Ovary (tissue), 9 donors: Measurements from ENCODE around the gene COQ9. TPM values are rescaled to one million over a fixed set of nuclear protein-coding genes. Genes with fewer than 3 reads are reported as not detected.

Experiments used
- DNase-seq, 5 donors: peaks; one replicate each; pipeline ENCODE4 v3.0.0-alpha.2; 2019 to 2020
- H3K27ac ChIP-seq, 2 donors: fragments of 200-600 bp; one replicate each; pipeline versions ENCODE4 v1.5.1 to v1.8.0; 2019 to 2022
- H3K27me3 ChIP-seq: fragments of 200-600 bp; one replicate; pipeline ENCODE4 v1.8.0; 2022
- H3K36me3 ChIP-seq: fragments of 200-600 bp; sonication (generic); one replicate; pipeline ENCODE4 v1.5.1; 2019
- H3K4me1 ChIP-seq: one replicate; pipeline ENCODE4 v1.8.1; 2013; ENCODE audit warnings: mild to moderate bottlenecking, moderate library complexity; ENCODE audit not compliant: insufficient read depth
- H3K4me3 ChIP-seq: fragments of 200-600 bp; sonication (generic); one replicate; pipeline ENCODE4 v1.5.1; 2017
- H3K9me3 ChIP-seq, 2 donors: fragments of 200-600 bp in 1 of 2; sonication (generic) in 1 of 2; one replicate each; pipeline versions ENCODE4 v1.5.1 to v1.8.1; 2013 to 2019; ENCODE audit warnings: mild to moderate bottlenecking in 1 of 2, moderate library complexity in 1 of 2
- EP300 ChIP-seq: sonication (generic); formaldehyde crosslinking; IDR thresholded peaks from one replicate; pipeline ENCODE4 v1.6.1; 2017; ENCODE audit warnings: antibody characterized with exemption
- POLR2A ChIP-seq: fragments of 450-650 bp; IDR thresholded peaks from one replicate; pipeline ENCODE4 v1.6.1; 2017; ENCODE audit warnings: antibody characterized with exemption, mild to moderate bottlenecking, moderate library complexity
- WGBS, 3 donors: extraction: QIAGEN DNeasy Blood & Tissue Kit in 1 of 3; methylation state at CpG; one replicate each; pipeline versions ENCODE4 v1.1.5 to v1.1.7; 2013 to 2017; 5-methylcytosine and 5-hydroxymethylcytosine counted together
- intact Hi-C, 4 donors: fragments of 100-400 bp; cut with DNase I; formaldehyde crosslinking; loops; one replicate each; pipeline versions ENCODE4 v1.11.0 to v1.15.1; 2022 to 2023
- polyA plus RNA-seq, 2 donors: library from polyadenylated mRNA; stranded (reverse); fragments of 200-250 nt in 1 of 2; fragments of 350-450 nt in 1 of 2; fragmentation: Illumina TruSeq in 1 of 2; extraction: RNeasy Lipid Tissue Mini Kit (QIAGEN cat#74804) in 1 of 2; gene quantifications; one replicate each; pipeline ENCODE4 v1.2.3, GENCODE V29; 2013 to 2014
- total RNA-seq, 7 donors: library from RNA; depleted of rRNA in 2 of 7; stranded (reverse); fragments of >200 nt in 2 of 7; fragmentation: NEBNext Ultra II Directional in 3 of 7; extraction: Animal tissue kit (Norgen Biotek cat#: 25700) in 3 of 7; gene quantifications; one replicate each; pipeline versions ENCODE4 v1.1.0 to v1.2.4, GENCODE V29; 2016 to 2023
- TF ChIP-seq, protein P1 (sequence below), 3 donors: fragments of 450-650 bp in 2 of 3; fragments of 200-600 bp in 1 of 3; IDR thresholded peaks; one replicate each; pipeline versions ENCODE4 v1.5.1 to v1.8.0; 2016 to 2022; ENCODE audit warnings: antibody characterized with exemption in 3 of 3, mild to moderate bottlenecking in 1 of 3
- donor health status: DM: no; HTN: no; CAD: no; lungs with moderate emphysema.
- donor health status: DM: no; HTN: no; CAD: no.
- donor health status: Bipolar disorder and iron deficiency.
- donor health status: DM: yes; HTN: yes; CAD: no.
- donor health status: DM: no; HTN: no; CAD: no.
- donor health status: DM: yes; HTN: yes; CAD: no.

COQ9 gene
- total and polyA plus RNA-seq, 9 donors, result 24.4 to 68.8 (median 30.1) TPM

DNA sequence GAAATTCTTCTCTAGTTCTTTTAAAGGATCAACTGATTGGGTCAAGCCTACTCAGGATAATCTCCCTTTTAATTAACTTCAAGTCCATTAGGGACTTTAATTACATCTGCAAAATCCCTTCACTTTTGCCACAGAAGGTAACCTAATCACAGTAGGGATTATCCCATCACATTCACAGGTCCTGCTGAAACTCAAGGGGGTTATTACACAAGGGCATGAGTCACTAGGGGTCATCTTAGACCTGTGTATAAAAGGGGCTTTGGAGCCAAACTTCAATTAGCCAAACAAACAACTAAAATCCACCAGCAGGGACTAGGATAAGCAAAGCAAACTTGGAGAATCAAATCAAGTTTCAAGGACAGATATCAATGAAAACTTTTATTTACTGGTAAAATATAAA is 19.5 kb upstream of the COQ9 start:
- TF ChIP-seq, protein P1, sequence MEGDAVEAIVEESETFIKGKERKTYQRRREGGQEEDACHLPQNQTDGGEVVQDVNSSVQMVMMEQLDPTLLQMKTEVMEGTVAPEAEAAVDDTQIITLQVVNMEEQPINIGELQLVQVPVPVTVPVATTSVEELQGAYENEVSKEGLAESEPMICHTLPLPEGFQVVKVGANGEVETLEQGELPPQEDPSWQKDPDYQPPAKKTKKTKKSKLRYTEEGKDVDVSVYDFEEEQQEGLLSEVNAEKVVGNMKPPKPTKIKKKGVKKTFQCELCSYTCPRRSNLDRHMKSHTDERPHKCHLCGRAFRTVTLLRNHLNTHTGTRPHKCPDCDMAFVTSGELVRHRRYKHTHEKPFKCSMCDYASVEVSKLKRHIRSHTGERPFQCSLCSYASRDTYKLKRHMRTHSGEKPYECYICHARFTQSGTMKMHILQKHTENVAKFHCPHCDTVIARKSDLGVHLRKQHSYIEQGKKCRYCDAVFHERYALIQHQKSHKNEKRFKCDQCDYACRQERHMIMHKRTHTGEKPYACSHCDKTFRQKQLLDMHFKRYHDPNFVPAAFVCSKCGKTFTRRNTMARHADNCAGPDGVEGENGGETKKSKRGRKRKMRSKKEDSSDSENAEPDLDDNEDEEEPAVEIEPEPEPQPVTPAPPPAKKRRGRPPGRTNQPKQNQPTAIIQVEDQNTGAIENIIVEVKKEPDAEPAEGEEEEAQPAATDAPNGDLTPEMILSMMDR (IDR thresholded peaks at IDR 0.05), result no peak
- TF ChIP-seq EP300, result no peak
- no peak for TF ChIP-seq POLR2A
- intact Hi-C loops, result no loop called here
- Histone ChIP-seq H3K27ac (no peak overlapping the region), H3K27me3 (no peaks in the 10 kb centered on the region), H3K4me3 (no peak overlapping the region), H3K36me3 (no peaks in the 10 kb centered on the region), H3K4me1 (no peaks in the 10 kb centered on the region), H3K9me3 (no peaks in the 10 kb centered on the region)
- no peak for DNase-seq

DNA sequence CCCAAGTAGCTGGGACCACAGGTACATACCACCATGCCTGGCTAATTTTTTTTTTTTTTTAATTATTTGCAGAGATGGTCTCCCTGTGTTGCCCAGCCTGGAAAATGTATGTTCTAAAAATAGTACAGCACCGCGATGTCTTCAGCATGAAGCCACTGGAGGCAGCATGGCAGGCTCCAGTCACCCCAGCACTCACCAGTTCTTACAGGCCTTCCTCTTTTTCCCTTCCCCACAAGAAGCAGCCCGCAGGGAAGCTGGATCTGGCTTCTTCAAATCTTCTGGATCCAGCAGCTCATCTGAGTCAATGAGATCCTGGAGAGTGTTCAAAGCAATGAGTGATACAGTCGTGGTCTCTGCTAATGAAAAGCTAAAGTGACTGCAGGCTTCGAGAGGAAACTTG is 16.3 kb upstream of the COQ9 start:
- WGBS, 3 donors, result 85 to 89% (median 87%) methylated on average over 5 of the region's 5 CpGs
- Histone ChIP-seq H3K4me3 (no peak overlapping the region), H3K27ac (no peak overlapping the region), H3K36me3 (no peaks in the 10 kb centered on the region), H3K4me1 (no peaks in the 10 kb centered on the region), H3K27me3 (no peaks in the 10 kb centered on the region), H3K9me3 (no peaks in the 10 kb centered on the region)
- intact Hi-C loops, result no loop called here
- TF ChIP-seq POLR2A (no peak), EP300 (no peak)
- TF ChIP-seq, protein P1 (IDR thresholded peaks at IDR 0.05), result no peak
- DNase-seq, result no peak

DNA sequence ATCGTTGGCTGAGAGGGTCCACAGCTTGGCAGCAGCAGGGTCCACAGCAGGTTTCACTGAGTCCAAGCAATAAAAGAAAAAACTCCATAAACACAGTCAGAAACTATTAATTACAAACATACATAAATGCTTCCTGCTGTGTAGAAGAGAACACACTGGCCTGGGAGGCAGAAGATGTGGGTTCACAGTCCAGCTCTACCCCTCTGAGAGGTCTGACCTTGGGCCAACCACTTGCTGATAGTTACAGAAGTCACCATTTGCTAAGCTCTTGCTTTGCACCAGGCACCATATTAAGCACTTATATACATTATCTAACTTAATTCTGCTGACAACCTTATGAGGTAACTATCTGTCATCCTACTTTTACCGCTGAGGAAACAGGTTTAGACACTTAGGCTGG is 14.8 kb upstream of the COQ9 start:
- Histone ChIP-seq H3K4me3 (no peak overlapping the region), H3K9me3 (no peaks in the 10 kb centered on the region), H3K4me1 (no peaks in the 10 kb centered on the region), H3K27ac (no peak overlapping the region), H3K27me3 (no peaks in the 10 kb centered on the region), H3K36me3 (no peaks in the 10 kb centered on the region)
- TF ChIP-seq EP300 (no peak), POLR2A (no peak)
- TF ChIP-seq, protein P1 (IDR thresholded peaks at IDR 0.05), result no peak
- DNase-seq, result no peak
- intact Hi-C loops, result no loop called here
- WGBS, 3 donors, result 89 to 95% (median 92%) methylated on average over 2 of the region's 2 CpGs

DNA sequence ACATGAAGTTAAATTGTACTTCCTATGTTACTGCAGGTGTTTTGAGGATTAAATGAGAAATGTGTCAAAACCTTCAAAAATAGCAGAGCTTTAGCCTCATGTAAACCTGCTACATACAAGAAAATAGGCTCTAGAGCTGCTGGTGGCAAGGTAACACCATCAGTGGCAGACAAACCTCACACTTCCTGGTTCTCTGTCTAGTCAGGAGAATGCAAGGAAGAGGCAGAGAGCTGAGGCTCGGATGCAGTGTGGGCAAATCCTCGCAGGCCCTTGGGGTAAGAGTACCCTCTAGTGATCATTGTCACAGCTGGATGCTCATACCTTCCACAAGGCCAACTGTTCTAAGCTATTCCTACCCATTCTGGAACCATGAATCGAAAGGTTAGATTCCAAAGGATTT is 14.3 kb upstream of the COQ9 start:
- Histone ChIP-seq H3K4me1 (no peaks in the 10 kb centered on the region), H3K9me3 (no peaks in the 10 kb centered on the region), H3K27me3 (no peaks in the 10 kb centered on the region), H3K4me3 (no peak overlapping the region), H3K27ac (no peak overlapping the region), H3K36me3 (no peaks in the 10 kb centered on the region)
- TF ChIP-seq EP300 (no peak), POLR2A (no peak)
- TF ChIP-seq, protein P1 (IDR thresholded peaks at IDR 0.05), result no peak
- WGBS, 3 donors, result 91 to 94% (median 92%) methylated on average over 3 of the region's 3 CpGs
- no peak for DNase-seq
- intact Hi-C loops, result no loop called here

DNA sequence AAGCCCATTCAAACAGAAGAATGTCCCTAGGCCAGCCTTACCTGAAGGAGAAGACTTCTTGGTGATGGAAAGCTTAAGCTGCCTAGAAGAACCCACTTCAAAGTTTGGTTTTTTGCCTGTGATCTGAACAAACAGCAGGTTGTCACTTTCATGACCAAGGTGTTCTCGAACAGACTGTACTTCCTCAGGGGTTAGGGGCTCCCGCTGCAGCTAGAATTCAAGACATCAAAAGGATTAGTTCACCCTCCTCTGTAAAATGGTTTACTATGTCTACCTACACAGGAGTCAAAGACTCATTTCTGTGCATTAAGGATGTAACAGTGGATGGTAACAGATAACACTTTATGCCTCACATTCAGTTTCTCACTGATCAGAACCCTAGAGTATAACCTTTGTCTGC is 13.3 kb upstream of the COQ9 start:
- intact Hi-C loops, result no loop called here
- no peaks in the 10 kb centered on the region for H3K27me3 ChIP-seq
- TF ChIP-seq, protein P1 (IDR thresholded peaks at IDR 0.05), result no peak
- TF ChIP-seq POLR2A (no peak), EP300 (no peak)
- DNase-seq, result no peak
- H3K36me3 ChIP-seq, result no peaks in the 10 kb centered on the region
- H3K27ac ChIP-seq, result no peak overlapping the region
- 98 to 100% (median 100%) methylated on average over 2 of the region's 2 CpGs for WGBS, 3 donors
- H3K9me3 ChIP-seq, result no peaks in the 10 kb centered on the region
- no peaks in the 10 kb centered on the region for H3K4me1 ChIP-seq
- no peak overlapping the region for H3K4me3 ChIP-seq
